ENCODE measurements around the gene HNRNPK.

The HNRNPK gene

GRCh38 chr9:84001621-84002020 lies 21.6 kb upstream of the HNRNPK start:
- peaks cover 39% of the 10 kb centered on the region for H3K36me3 Mint-ChIP-seq (ENCODE audit: low read depth)
- no peak for DNase-seq
- H3K4me3 Mint-ChIP-seq = no peak overlapping the region
- TF ChIP-seq CTCF (IDR thresholded peaks at IDR 0.05) = no peak
- H3K27ac Mint-ChIP-seq = no peak overlapping the region
- no peaks in the 10 kb centered on the region for H3K27me3 Mint-ChIP-seq (ENCODE audit: low read depth, poor library complexity)
- H3K9me3 Mint-ChIP-seq = peaks cover 4% of the 10 kb centered on the region
- no peaks in the 10 kb centered on the region for H3K4me1 Mint-ChIP-seq

GRCh38 chr9:84000186-84000585 lies 20.2 kb upstream of the HNRNPK start:
- Mint-ChIP-seq H3K27ac (no peak overlapping the region), H3K4me3 (no peak overlapping the region), H3K27me3 (ENCODE audit: low read depth, poor library complexity) (no peaks in the 10 kb centered on the region), H3K36me3 (ENCODE audit: low read depth) (peaks cover 44% of the 10 kb centered on the region), H3K4me1 (no peaks in the 10 kb centered on the region), H3K9me3 (no peaks in the 10 kb centered on the region)
- DNase-seq = no peak
- TF ChIP-seq CTCF (IDR thresholded peaks at IDR 0.05) = no peak

GRCh38 chr9:83999141-83999918 lies 19.3 kb upstream of the HNRNPK start:
- TF ChIP-seq CTCF (IDR thresholded peaks at IDR 0.05) = no peak
- no peak overlapping the region for H3K27ac Mint-ChIP-seq
- H3K27me3 Mint-ChIP-seq (ENCODE audit: low read depth, poor library complexity) = no peaks in the 10 kb centered on the region
- H3K36me3 Mint-ChIP-seq (ENCODE audit: low read depth) = peaks cover 45% of the 10 kb centered on the region
- DNase-seq = no peak
- no peak overlapping the region for H3K4me3 Mint-ChIP-seq
- H3K9me3 Mint-ChIP-seq = no peaks in the 10 kb centered on the region
- no peaks in the 10 kb centered on the region for H3K4me1 Mint-ChIP-seq

GRCh38 chr9:83996126-83996525 lies 16.1 kb upstream of the HNRNPK start:
- H3K36me3 Mint-ChIP-seq (ENCODE audit: low read depth) = peaks cover 53% of the 10 kb centered on the region
- no peaks in the 10 kb centered on the region for H3K4me1 Mint-ChIP-seq
- no peak overlapping the region for H3K4me3 Mint-ChIP-seq
- H3K27me3 Mint-ChIP-seq (ENCODE audit: low read depth, poor library complexity) = no peaks in the 10 kb centered on the region
- H3K9me3 Mint-ChIP-seq = no peaks in the 10 kb centered on the region
- TF ChIP-seq CTCF (IDR thresholded peaks at IDR 0.05) = no peak
- DNase-seq = no peak
- no peak overlapping the region for H3K27ac Mint-ChIP-seq

- H3K27ac Mint-ChIP-seq = no peak overlapping the region
- peaks cover 14% of the 10 kb centered on the region for H3K4me1 Mint-ChIP-seq
- H3K36me3 Mint-ChIP-seq (ENCODE audit: low read depth) = peaks cover 74% of the 10 kb centered on the region
- no peak for DNase-seq
- no peak overlapping the region for H3K4me3 Mint-ChIP-seq
- H3K9me3 Mint-ChIP-seq = no peaks in the 10 kb centered on the region
- no peak for TF ChIP-seq CTCF (IDR thresholded peaks at IDR 0.05)
- H3K27me3 Mint-ChIP-seq (ENCODE audit: low read depth, poor library complexity) = no peaks in the 10 kb centered on the region
Measured at GRCh38 chr9:83992901-83993300, 12.9 kb upstream of the HNRNPK start.

- peaks cover 19% of the 10 kb centered on the region for H3K4me1 Mint-ChIP-seq
- no peaks in the 10 kb centered on the region for H3K27me3 Mint-ChIP-seq (ENCODE audit: low read depth, poor library complexity)
- DNase-seq = no peak
- no peaks in the 10 kb centered on the region for H3K9me3 Mint-ChIP-seq
- H3K27ac Mint-ChIP-seq = no peak overlapping the region
- peaks cover 77% of the 10 kb centered on the region for H3K36me3 Mint-ChIP-seq (ENCODE audit: low read depth)
- no peak overlapping the region for H3K4me3 Mint-ChIP-seq
- TF ChIP-seq CTCF (IDR thresholded peaks at IDR 0.05) = no peak
Measured at GRCh38 chr9:83992407-83992806, 12.4 kb upstream of the HNRNPK start.

Data from nephron progenitor cell (in vitro differentiated cells).